GM06990 (cell line): ENCODE data around the gene NODAL.

Source experiments
- DNase-seq: peaks from one replicate; pipeline ENCODE4 v3.0.0-alpha.2; 2011; ENCODE audit not compliant: insufficient read length; ENCODE audit errors: extremely low read depth
- H3K27me3 ChIP-seq: replicated peaks from 2 replicates; pipeline ENCODE4 v1.6.0; 2011; ENCODE audit warnings: low read length; ENCODE audit not compliant: control insufficient read depth, insufficient read depth
- H3K36me3 ChIP-seq: 2 replicates; pipeline ENCODE4 v1.5.1; 2011; ENCODE audit warnings: low read length; ENCODE audit not compliant: control insufficient read depth, insufficient read depth
- H3K4me3 ChIP-seq: replicated peaks from 2 replicates; pipeline ENCODE4 v1.5.1; 2011; ENCODE audit warnings: low read depth, mild to moderate bottlenecking, control low read depth, low read length
- TF ChIP-seq, protein P1 (sequence below): IDR thresholded peaks from 2 replicates; pipeline ENCODE4 v1.5.1; 2011; ENCODE audit warnings: low read length, control low read depth, mild to moderate bottlenecking, inconsistent platforms; ENCODE audit not compliant: insufficient read depth, poor library complexity, severe bottlenecking

The NODAL gene

DNA sequence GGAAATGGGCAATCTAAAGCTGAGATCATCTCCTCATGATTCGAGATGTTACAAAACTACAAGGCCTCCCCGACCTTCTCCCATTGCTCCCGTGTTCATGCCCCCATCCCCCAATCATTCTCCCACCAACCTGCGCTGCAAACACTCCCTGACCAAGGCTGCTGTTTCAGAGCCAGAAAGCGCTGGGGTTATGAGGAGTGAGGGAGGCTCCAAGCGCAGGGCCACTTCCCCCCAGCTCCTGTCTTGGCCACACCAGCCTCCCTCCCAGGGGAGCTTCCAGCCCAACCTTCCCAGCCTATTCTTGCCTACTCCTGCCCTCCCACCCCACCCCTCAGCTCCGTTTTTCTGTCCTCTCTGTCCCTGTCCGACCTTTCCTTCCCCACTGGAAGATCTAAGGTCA is 14.7 kb upstream of the NODAL start:
- H3K36me3 ChIP-seq: no peaks in the 10 kb centered on the region
- TF ChIP-seq, protein P1, sequence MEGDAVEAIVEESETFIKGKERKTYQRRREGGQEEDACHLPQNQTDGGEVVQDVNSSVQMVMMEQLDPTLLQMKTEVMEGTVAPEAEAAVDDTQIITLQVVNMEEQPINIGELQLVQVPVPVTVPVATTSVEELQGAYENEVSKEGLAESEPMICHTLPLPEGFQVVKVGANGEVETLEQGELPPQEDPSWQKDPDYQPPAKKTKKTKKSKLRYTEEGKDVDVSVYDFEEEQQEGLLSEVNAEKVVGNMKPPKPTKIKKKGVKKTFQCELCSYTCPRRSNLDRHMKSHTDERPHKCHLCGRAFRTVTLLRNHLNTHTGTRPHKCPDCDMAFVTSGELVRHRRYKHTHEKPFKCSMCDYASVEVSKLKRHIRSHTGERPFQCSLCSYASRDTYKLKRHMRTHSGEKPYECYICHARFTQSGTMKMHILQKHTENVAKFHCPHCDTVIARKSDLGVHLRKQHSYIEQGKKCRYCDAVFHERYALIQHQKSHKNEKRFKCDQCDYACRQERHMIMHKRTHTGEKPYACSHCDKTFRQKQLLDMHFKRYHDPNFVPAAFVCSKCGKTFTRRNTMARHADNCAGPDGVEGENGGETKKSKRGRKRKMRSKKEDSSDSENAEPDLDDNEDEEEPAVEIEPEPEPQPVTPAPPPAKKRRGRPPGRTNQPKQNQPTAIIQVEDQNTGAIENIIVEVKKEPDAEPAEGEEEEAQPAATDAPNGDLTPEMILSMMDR: no peak
- H3K27me3 ChIP-seq: no peaks in the 10 kb centered on the region; the same call in 1 of the 2 replicates
- no peak overlapping the region for H3K4me3 ChIP-seq
- DNase-seq: no peak

- no peaks in the 10 kb centered on the region; the same call in 1 of the 2 replicates for H3K27me3 ChIP-seq
- TF ChIP-seq, protein P1: no peak
- H3K4me3 ChIP-seq: no peak overlapping the region
- H3K36me3 ChIP-seq: no peaks in the 10 kb centered on the region
- DNase-seq: no peak
These were observed 13.7 kb upstream of the NODAL start for GRCh38 chr10:70455213-70455630.

DNA sequence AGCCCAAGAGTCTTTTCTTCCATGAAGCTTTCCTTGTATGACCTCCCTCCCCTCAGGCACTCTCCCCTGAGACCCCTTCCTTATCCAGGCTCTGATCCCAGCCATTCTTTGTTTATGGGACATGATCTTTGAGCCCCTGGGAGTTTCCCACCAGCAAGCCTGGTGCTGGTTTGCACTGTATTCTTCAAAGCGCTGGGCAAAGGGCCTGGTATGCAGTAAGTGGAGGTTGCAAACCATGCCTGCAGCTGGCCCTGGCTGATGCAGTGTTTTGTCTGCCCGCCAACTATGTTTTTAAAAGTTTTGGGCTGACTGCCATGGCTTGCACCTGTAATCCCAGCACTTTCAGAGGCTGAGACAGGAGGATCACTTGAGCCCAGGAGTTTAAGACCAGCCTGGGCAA is 6.8 kb upstream of the NODAL start:
- TF ChIP-seq, protein P1: no peak
- H3K36me3 ChIP-seq: no peaks in the 10 kb centered on the region
- DNase-seq: no peak
- no peaks in the 10 kb centered on the region; the same call in 1 of the 2 replicates for H3K27me3 ChIP-seq
- no peak overlapping the region for H3K4me3 ChIP-seq

GRCh38 chr10:70445718-70446657 is 4.5 kb upstream of the NODAL start:
- no peaks in the 10 kb centered on the region; the same call in none of the 2 replicates for H3K27me3 ChIP-seq
- no peak for DNase-seq
- TF ChIP-seq, protein P1: no peak
- H3K4me3 ChIP-seq: no peak overlapping the region
- no peaks in the 10 kb centered on the region for H3K36me3 ChIP-seq

- TF ChIP-seq, protein P1: no peak
- H3K36me3 ChIP-seq: no peaks in the 10 kb centered on the region
- no peak overlapping the region for H3K4me3 ChIP-seq
- H3K27me3 ChIP-seq: no peaks in the 10 kb centered on the region; the same call in none of the 2 replicates
- no peak for DNase-seq
These were observed 3.3 kb upstream of the NODAL start for GRCh38 chr10:70444744-70445143.
